HFF-Myc (cell line): ENCODE data around the gene C20orf141.
"Not testable (repeated sequence)": the region's sequence is repeated elsewhere in the genome, so short reads cannot be mapped to it uniquely, and the experiment has no call there.

Source experiments
- DNase-seq: peaks from one replicate; pipeline ENCODE4 v3.0.0-alpha.2; 2011; ENCODE audit warnings: low read depth; ENCODE audit errors: extremely low read depth
- H3K4me3 ChIP-seq: replicated peaks from 2 replicates; pipeline ENCODE4 v1.5.1; 2011; ENCODE audit warnings: low read depth, mild to moderate bottlenecking, control low read depth, low read length
- TF ChIP-seq, protein P1 (sequence below): IDR thresholded peaks from 2 replicates; pipeline ENCODE4 v1.5.1; 2012; ENCODE audit warnings: mild to moderate bottlenecking, low read depth, low read length, control low read depth; ENCODE audit errors: missing control alignments

C20orf141 gene, protein sequence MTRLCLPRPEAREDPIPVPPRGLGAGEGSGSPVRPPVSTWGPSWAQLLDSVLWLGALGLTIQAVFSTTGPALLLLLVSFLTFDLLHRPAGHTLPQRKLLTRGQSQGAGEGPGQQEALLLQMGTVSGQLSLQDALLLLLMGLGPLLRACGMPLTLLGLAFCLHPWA

DNA sequence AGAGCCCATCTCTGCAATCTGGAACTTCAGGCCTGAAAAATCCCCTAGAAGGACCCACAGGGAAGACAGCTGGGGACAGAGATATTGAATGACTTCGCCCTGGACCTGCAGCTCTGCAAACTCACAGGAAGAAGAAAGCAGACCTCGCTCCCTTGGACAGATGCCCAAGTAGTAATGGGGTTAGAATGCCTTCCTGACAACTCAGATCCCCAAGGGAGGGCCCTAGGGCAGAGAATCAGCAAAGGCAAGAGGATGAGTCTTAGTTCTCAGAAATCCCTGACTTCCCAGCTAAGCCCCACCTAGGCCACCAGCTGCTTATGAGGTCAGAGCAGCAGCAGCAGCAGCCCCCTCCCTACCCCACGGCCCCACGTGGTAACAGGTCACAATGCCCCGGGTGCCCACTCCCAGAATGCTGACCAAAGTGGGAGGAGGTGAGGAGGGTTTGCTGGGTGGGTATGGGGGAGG, at the start of gene C20orf141:
TSS of gene C20orf141 (plus strand) at position 401 of the 465 bp plus-strand sequence. CDS start 198 bp downstream, outside the sequence.
- DNase-seq, result peak; percentile 94

DNA sequence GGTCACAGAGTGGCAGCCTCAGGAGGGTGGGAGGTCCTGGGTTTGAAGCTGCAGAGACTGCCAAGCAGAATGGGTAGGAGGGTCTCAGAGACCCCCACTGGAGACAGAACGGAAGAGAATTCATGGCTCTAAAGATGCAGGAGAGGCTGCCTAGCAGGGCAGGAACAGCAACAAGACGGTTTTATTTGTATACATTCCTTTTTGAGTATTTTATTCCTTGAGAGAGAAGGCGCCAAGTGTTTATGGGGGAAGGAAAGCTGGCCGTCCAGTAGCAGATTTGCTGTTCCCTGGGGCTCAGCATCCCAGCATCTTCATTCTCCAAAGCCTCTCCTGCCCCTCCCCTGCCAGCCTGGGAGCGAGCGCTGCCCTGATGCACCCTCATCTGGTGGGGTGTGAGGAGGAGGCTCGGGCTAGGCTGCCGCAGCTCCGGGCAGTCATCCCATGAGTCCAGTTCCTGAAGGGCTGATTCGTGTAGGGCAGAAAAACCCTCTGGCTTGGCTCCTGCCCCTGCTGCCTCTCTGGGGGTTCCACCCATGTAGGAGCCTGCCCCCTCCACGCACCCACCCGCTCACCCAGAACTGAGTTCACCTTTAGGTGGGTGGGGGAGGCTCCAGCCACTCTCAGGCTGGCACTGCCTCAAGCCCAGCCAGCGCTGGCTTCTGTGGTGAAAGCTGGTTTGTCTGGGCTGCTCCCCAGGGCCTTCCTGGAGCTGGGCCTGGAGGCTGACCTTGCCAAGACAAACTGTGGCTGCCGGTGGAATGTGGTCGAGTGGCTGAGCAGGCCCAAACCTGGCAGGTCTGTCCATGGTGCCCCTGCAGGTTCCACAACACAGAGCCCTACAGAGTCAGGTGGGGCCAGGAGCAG, 46.8 kb upstream of the C20orf141 start:
- TF ChIP-seq, protein P1, sequence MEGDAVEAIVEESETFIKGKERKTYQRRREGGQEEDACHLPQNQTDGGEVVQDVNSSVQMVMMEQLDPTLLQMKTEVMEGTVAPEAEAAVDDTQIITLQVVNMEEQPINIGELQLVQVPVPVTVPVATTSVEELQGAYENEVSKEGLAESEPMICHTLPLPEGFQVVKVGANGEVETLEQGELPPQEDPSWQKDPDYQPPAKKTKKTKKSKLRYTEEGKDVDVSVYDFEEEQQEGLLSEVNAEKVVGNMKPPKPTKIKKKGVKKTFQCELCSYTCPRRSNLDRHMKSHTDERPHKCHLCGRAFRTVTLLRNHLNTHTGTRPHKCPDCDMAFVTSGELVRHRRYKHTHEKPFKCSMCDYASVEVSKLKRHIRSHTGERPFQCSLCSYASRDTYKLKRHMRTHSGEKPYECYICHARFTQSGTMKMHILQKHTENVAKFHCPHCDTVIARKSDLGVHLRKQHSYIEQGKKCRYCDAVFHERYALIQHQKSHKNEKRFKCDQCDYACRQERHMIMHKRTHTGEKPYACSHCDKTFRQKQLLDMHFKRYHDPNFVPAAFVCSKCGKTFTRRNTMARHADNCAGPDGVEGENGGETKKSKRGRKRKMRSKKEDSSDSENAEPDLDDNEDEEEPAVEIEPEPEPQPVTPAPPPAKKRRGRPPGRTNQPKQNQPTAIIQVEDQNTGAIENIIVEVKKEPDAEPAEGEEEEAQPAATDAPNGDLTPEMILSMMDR, result no peak
- DNase-seq, result no peak
- H3K4me3 ChIP-seq, result no peak overlapping the region

More for the DNA sequence above, at the start of gene C20orf141:
- TF ChIP-seq, protein P1, result no peak
- no peak within 1 kb of the TSS for H3K4me3 ChIP-seq

DNA sequence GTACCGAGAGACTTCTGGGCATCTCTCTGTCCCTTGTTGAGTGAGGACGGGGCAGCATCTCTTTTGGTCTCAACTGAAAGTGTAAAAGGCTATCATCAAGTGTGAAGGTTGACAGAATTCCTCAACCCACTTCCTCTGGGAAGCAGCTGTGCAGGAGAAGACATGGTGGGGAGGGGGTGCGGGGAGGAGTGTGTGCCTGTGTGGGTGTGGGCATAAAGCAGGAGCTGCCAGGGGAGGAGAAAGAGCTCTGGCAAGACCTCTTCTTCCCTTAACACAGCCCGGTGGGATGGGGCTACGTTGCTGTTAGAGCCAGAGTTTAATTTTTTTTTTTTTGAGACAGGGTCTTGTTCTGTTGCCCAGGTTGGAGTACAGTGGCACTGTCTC, 46.2 kb upstream of the C20orf141 start:
- no peak for DNase-seq
- H3K4me3 ChIP-seq, result no peak overlapping the region
- TF ChIP-seq, protein P1, result no peak

DNA sequence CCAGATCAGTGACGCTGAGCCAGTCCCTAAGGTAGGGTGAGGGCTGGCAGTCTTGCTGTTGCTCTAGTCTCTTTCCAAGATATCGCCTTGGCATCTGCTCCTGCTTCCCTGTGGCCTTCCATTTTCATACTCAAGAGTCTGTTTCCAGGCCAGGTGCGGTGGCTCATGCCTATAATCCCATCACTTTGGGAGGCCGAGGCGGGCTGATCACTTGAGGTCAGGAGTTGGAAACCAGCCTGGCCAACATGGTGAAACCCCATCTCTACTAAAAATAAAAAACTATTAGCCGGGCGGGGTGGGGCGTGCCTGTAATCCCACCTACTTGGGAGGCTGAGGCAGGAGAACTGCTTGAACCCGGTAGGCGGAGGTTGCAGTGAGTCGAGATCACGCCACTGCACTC, 44.7 kb upstream of the C20orf141 start:
- not testable (repeated sequence) for DNase-seq, H3K4me3 ChIP-seq

DNA sequence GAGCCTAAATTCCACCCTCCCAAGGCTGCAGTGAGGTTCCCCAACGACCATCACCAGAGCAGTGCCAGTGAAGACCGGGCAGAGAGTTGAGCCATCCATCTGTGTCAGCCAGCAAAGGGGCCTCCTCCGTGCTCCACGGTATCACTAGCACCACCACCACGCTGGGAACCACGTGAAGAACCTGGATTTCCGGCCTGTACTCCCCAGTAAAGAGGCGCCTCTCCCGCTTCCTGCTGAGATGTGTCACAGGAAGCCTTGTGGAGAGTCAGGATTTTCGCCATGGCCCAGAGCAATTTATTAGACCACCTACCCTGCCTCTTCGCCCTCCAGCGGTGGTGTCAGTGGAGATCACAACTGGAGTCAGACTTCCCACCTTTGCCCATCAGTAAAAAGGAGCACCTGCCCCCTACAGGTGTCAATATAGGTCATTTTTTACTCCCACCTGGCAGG, 43.1 kb upstream of the C20orf141 start:
- DNase-seq, result no peak
- H3K4me3 ChIP-seq, result no peak overlapping the region
- TF ChIP-seq, protein P1, result no peak

DNA sequence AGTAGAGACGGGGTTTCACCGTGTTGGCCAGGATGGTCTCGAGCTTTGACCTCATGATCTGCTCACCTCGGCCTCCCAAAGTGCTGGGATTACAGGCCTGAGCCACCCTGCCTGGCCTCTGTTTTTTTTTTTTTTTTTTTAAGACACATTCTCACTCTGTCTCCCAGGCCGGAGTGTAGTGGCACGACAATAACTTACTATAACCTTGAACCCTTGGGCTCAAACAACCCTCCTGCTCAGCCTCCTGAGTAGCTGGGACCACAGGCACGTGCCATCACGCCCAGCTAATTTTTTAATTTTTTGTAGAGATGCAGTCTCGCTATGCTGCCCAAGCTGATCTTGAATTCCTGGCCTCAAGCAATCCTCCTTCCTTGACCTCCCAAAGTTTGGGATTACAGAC, 41.0 kb upstream of the C20orf141 start:
- no peak for DNase-seq
- no peak overlapping the region for H3K4me3 ChIP-seq
- TF ChIP-seq, protein P1, result no peak

DNA sequence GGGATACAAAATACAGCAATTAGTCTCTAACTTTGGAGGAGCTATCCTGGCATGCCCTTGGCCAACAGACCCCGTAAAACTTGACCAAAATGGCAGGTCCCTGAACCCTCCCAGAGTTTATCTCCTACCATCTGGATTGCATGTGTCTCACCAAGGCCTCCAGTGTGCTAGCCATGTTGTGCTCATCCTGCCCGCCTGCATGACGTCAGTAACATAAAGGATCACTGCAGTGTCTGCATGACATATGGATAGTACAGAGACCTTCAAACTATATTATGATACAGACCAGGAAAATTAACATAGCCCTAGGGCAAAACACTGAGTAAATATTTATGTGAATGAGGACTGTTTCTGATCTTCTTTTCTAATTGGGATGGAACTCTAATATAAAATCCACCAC, 39.6 kb upstream of the C20orf141 start:
- TF ChIP-seq, protein P1, result no peak
- DNase-seq, result peak; percentile 51
- H3K4me3 ChIP-seq, result no peak overlapping the region
